Measurements from ENCODE around the gene PRRT1B.
A peak's percentile ranks its signal among the peaks of the same experiment; 100 is the strongest.

PRRT1B gene

DNA sequence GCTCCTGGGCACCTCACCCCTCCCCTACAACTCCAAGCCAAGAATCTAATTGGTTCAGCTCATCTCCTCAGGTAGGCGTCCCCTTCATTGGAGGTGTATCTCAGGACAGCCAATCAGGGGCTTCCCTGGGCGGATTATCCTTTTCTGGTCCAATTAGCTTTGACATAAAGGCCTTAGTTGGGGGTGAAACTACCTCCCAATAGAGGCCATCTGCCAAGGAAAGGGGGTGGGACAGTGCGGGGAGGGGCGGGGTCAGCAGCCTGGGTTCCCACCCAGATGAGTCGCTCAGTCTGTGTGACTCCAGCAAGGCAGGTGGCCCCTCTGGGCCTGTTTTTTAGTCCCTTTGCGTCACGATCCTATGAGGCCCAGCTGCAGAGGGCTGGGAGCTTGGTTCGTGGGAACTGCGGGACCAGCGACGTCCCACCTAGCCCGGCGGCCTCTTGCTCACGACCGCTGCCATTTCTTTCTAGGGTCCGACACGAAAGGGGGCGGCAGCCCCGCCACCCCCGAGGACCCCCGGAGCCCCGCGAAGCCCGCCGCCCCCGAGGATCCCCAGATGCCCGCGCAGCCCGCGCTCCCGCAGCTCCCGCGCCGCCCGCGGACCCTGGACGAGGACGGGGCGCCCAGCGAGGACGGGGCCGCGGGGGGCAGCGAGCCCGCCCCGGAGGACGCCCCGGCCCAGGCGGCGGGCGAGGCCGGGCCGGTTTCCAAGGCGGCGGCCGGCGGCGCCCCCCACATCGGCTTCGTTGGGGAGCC is 8.9 kb downstream of the PRRT1B start:
- TF ChIP-seq, protein P1, sequence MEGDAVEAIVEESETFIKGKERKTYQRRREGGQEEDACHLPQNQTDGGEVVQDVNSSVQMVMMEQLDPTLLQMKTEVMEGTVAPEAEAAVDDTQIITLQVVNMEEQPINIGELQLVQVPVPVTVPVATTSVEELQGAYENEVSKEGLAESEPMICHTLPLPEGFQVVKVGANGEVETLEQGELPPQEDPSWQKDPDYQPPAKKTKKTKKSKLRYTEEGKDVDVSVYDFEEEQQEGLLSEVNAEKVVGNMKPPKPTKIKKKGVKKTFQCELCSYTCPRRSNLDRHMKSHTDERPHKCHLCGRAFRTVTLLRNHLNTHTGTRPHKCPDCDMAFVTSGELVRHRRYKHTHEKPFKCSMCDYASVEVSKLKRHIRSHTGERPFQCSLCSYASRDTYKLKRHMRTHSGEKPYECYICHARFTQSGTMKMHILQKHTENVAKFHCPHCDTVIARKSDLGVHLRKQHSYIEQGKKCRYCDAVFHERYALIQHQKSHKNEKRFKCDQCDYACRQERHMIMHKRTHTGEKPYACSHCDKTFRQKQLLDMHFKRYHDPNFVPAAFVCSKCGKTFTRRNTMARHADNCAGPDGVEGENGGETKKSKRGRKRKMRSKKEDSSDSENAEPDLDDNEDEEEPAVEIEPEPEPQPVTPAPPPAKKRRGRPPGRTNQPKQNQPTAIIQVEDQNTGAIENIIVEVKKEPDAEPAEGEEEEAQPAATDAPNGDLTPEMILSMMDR (IDR thresholded peaks at IDR 0.05; ENCODE audit: low read depth, low read length) = no peak
- no peak overlapping the region for H3K4me3 ChIP-seq (replicated peaks in 1 of 2; ENCODE audit: low read depth in 2 of 2, low read length in 2 of 2)
- no peak for DNase-seq (ENCODE audit: low read depth in 2 of 2)

DNA sequence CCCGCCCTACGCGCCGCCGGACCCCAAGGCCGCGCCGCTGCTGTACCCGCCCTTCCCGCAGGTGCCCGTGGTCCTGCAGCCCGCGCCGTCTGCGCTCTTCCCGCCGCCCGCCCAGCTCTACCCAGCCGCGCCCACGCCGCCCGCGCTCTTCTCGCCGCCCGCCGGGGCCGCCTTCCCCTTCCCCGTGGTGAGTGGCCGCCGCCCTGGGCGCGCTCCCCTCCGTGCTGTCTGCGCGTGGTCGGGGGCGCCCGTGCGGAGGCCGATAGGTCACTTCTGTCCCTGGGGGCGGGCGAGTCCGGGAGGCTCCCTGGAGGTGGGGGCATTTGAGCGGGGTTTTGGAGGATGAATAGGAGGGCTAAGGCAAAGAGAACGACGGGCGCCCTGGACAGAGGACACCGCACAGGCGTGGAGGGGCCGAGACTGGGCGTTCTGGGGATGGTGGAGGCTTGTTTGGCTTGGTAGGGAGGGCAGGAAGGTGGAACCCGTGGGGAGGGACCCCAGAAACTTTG is 9.6 kb downstream of the PRRT1B start:
- TF ChIP-seq, protein P1 (IDR thresholded peaks at IDR 0.05; ENCODE audit: low read depth, low read length) = no peak
- DNase-seq (ENCODE audit: low read depth in 2 of 2) = no peak
- H3K4me3 ChIP-seq (replicated peaks in 1 of 2; ENCODE audit: low read depth in 2 of 2, low read length in 2 of 2) = no peak overlapping the region

DNA sequence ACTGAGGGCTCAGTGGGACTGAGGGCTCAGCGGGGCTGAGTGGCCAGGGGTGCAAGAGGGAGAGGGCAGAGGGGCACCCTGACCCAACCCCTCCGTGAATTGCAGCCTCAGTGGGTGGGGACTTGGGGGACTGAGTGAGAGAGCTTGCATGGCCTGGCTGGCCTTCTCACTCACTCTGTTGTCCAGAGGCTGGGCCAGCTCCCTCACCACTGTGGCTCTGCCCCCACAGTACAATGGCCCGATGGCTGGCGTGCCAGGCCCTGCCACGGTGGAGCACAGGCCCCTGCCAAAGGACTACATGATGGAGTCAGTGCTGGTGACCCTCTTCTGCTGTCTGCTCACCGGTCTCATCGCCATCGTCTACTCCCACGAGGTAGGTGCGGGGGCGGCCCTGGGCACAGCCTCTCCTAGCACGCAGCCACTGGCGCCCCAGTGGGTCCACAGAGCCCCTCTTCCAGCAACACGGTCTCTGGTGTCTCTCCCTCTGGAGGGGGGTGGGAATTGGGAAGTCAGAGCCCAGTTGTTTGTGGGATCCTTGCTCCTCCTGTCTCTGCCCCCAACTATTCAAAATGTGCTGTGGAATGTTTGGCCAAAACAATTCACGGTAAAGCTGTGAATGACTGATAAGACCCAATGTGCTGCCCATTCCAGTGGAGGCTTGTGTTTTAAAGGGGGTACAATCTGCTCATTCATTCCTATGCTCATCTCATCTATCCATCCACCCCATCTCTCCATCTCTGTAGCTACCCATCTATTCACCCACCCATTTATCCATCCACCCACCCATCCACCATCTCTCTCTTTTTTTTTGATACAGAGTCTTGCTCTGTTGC is 10.7 kb downstream of the PRRT1B start:
- DNase-seq (ENCODE audit: low read depth in 2 of 2) = no peak
- TF ChIP-seq, protein P1 (IDR thresholded peaks at IDR 0.05; ENCODE audit: low read depth, low read length) = no peak
- H3K4me3 ChIP-seq (replicated peaks in 1 of 2; ENCODE audit: low read depth in 2 of 2, low read length in 2 of 2) = no peak overlapping the region

DNA sequence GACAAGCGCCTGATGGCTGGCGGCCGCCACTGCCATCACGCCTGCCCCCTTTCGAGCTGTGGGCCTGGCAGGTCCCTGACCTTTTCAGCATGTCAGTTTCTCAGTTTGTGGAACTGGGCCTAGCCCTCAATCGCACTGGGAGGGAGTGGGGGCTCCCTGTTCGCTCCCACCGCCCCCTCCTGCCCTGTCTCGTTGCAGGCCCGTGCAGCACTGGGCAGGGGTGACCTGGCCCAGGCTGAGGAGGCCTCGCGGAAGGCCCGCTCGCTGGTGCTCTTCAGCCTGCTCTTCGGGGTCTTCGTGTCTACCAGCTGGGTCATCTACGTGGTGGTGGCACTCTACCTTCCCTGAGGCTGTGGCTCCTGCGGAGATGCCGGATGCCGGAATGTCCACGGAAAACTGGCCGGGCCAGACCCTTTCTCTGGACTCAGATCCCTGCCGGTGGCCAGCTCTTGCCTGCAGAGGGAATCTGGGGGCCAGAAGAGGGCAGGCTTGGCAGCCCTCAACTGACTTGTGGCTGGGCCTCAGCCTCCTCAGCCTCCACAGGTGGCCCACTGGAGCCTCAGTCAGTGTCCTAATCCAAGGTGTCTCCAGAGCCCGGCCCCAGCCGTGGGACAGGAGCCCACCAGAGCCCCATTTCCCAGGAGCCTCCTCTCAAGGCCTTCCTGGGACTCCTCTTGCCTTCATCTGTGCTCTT is 12.7 kb downstream of the PRRT1B start:
- H3K4me3 ChIP-seq (replicated peaks in 1 of 2; ENCODE audit: low read depth in 2 of 2, low read length in 2 of 2) = no peak overlapping the region
- TF ChIP-seq, protein P1 (IDR thresholded peaks at IDR 0.05; ENCODE audit: low read depth, low read length) = no peak
- DNase-seq (ENCODE audit: low read depth in 2 of 2) = no peak

DNA sequence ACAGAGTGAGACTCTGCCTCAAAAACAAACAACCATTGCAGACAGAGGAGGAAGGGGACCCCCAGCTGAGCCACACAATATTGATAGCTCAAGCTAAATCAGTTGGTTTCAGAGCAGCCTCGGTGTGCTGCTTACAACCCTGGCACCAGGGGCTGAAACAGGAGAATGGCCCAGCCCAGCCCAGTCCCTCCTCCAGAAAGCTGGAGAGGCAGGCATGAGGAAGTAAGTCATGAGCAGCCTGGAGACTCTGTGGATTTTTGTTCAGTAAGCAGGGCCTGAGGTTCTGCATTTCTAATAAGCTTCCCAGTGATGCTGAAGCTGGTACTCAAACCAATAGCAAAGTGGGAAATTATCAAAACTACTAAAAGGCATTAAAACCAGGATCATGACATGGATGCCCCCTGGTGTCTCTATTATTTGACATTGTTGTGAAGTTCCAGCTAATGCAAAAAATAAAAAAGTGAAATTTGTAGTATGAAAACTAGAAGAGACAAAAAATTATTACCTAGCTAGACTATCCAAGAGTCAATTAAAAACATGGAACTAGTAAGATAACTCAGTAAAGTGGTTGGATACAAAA is 14.2 kb downstream of the PRRT1B start:
- no peak overlapping the region for H3K4me3 ChIP-seq (replicated peaks in 1 of 2; ENCODE audit: low read depth in 2 of 2, low read length in 2 of 2)
- TF ChIP-seq, protein P1 (IDR thresholded peaks at IDR 0.05; ENCODE audit: low read depth, low read length) = no peak
- peak in 1 of 2 donors; percentile 6 for DNase-seq (ENCODE audit: low read depth in 2 of 2)

Data from cardiac fibroblast (primary cell).